NK-92 (cell line): ENCODE results near the gene FEM1C.

Source experiments
- DNase-seq: peaks from one replicate; lab custom pipeline; 2025; ENCODE audit not compliant: unreplicated experiment; lab: John Stamatoyannopoulos, UW

Gene FEM1C

GRCh38 chr5:115544436-115545350 lies at the start of gene FEM1C:
Gene FEM1C, minus strand, starts transcription at chr5:115544775. Its CDS starts 1,282 bp downstream, at chr5:115543493.
- DNase-seq, result peak; percentile 84

GRCh38 chr5:115589043-115589442 lies 44.5 kb upstream of the FEM1C start:
- DNase-seq, result no peak

GRCh38 chr5:115588640-115589039 lies 44.1 kb upstream of the FEM1C start:
- no peak for DNase-seq

- DNase-seq, result no peak
Observed at GRCh38 chr5:115586525-115587146, 42.1 kb upstream of the FEM1C start.

GRCh38 chr5:115585265-115585664 lies 40.7 kb upstream of the FEM1C start:
- DNase-seq, result no peak

GRCh38 chr5:115584501-115584900 lies 39.9 kb upstream of the FEM1C start:
- no peak for DNase-seq

GRCh38 chr5:115583474-115583873 lies 38.9 kb upstream of the FEM1C start:
- DNase-seq, result no peak

- DNase-seq, result no peak
Observed at GRCh38 chr5:115580941-115581340, 36.4 kb upstream of the FEM1C start.

GRCh38 chr5:115579747-115580173 lies 35.2 kb upstream of the FEM1C start:
- no peak for DNase-seq

- no peak for DNase-seq
Observed at GRCh38 chr5:115579216-115579615, 34.6 kb upstream of the FEM1C start.

GRCh38 chr5:115578657-115579056 lies 34.1 kb upstream of the FEM1C start:
- DNase-seq, result no peak

- no peak for DNase-seq
Observed at GRCh38 chr5:115577741-115578140, 33.2 kb upstream of the FEM1C start.

- no peak for DNase-seq
Observed at GRCh38 chr5:115577329-115577728, 32.8 kb upstream of the FEM1C start.

- no peak for DNase-seq
Observed at GRCh38 chr5:115575167-115576070, 30.8 kb upstream of the FEM1C start.

- no peak for DNase-seq
Observed at GRCh38 chr5:115573133-115573532, 28.6 kb upstream of the FEM1C start.

GRCh38 chr5:115571441-115571878 lies 26.9 kb upstream of the FEM1C start:
- no peak for DNase-seq

GRCh38 chr5:115568668-115569067 lies 24.1 kb upstream of the FEM1C start:
- DNase-seq, result no peak

- no peak for DNase-seq
Observed at GRCh38 chr5:115565233-115565632, 20.7 kb upstream of the FEM1C start.

- DNase-seq, result no peak
Observed at GRCh38 chr5:115561176-115561575, 16.6 kb upstream of the FEM1C start.

- no peak for DNase-seq
Observed at GRCh38 chr5:115559524-115559923, 14.9 kb upstream of the FEM1C start.

GRCh38 chr5:115558388-115558956 lies 13.9 kb upstream of the FEM1C start:
- DNase-seq, result no peak
